Smooth muscle cell (in vitro differentiated cells): Measurements from ENCODE around the gene IRAK3. TPM values are rescaled to one million over a fixed set of nuclear protein-coding genes. Genes with fewer than 3 reads are reported as not detected.
A peak's percentile ranks its signal among the peaks of the same experiment; 100 is the strongest.

Experiments
- DNase-seq: peaks from one replicate; lab custom pipeline; 2025; ENCODE audit not compliant: unreplicated experiment; lab: John Stamatoyannopoulos, UW
- H2AFZ ChIP-seq: fragments of 200-600 bp; sonication (generic); 2 replicates; pipeline ENCODE4 v1.6.0; 2016; ENCODE audit warnings: antibody characterized with exemption, low read depth, mild to moderate bottlenecking
- H3F3A ChIP-seq: fragments of 200-600 bp; sonication (generic); 2 replicates; pipeline ENCODE4 v1.6.0; 2017; ENCODE audit warnings: antibody characterized with exemption, low read depth
- H3K27ac ChIP-seq: fragments of 200-600 bp; sonication (generic); 2 replicates; pipeline ENCODE4 v1.5.1; 2016; ENCODE audit warnings: low read depth, mild to moderate bottlenecking
- H3K27me3 ChIP-seq: fragments of 200-600 bp; sonication (generic); 2 replicates; pipeline ENCODE4 v1.6.1; 2016; ENCODE audit warnings: low read depth, mild to moderate bottlenecking
- H3K36me3 ChIP-seq: fragments of 200-600 bp; sonication (generic); 2 replicates; pipeline ENCODE4 v1.5.1; 2016; ENCODE audit warnings: low read depth
- H3K4me1 ChIP-seq: fragments of 200-600 bp; sonication (generic); 2 replicates; pipeline ENCODE4 v1.5.1; 2016; ENCODE audit warnings: low read depth
- H3K4me2 ChIP-seq: fragments of 200-600 bp; sonication (generic); 2 replicates; pipeline ENCODE4 v1.6.0; 2016; ENCODE audit warnings: mild to moderate bottlenecking
- H3K4me3 ChIP-seq: fragments of 200-600 bp; sonication (generic); 2 replicates; pipeline ENCODE4 v1.5.1; 2016; ENCODE audit warnings: mild to moderate bottlenecking
- H3K79me2 ChIP-seq: fragments of 200-600 bp; sonication (generic); 2 replicates; pipeline ENCODE4 v1.6.0; 2016; ENCODE audit warnings: low read depth, mild to moderate bottlenecking
- H3K9ac ChIP-seq: fragments of 200-600 bp; sonication (generic); 2 replicates; pipeline ENCODE4 v1.6.0; 2016; ENCODE audit warnings: low read depth
- H3K9me3 ChIP-seq: fragments of 200-600 bp; sonication (generic); replicated peaks from 2 replicates; pipeline ENCODE4 v1.5.1; 2016; ENCODE audit warnings: low read depth
- H4K20me1 ChIP-seq: fragments of 200-600 bp; sonication (generic); 2 replicates; pipeline ENCODE4 v1.6.0; 2016; ENCODE audit warnings: low read depth
- CTCF ChIP-seq: fragments of 200-600 bp; sonication (generic); IDR thresholded peaks from 2 replicates; pipeline ENCODE4 v1.5.1; 2017; ENCODE audit warnings: borderline replicate concordance, mild to moderate bottlenecking, antibody characterized with exemption; ENCODE audit not compliant: insufficient read depth, poor library complexity, severe bottlenecking
- WGBS: methylation state at CpG from one replicate; pipeline ENCODE4 v1.1.7; 2016; ENCODE audit warnings: low lambda C conversion rate; 5-methylcytosine and 5-hydroxymethylcytosine counted together
- polyA plus RNA-seq: library from polyadenylated mRNA; unstranded; fragments of >200 nt; fragmentation: Nextera tagmentation; extraction: Ambion mirVana; gene quantifications from 2 replicates; pipeline ENCODE4 v1.2.1, GENCODE V29; 2016
- total RNA-seq: library from RNA; depleted of rRNA; stranded (reverse); fragments of >200 nt; gene quantifications from 2 replicates; pipeline ENCODE4 v1.2.3, GENCODE V29; 2014

The IRAK3 gene
- total and polyA plus RNA-seq, 2 experiments from 2014 or later, result 2.4 to 5.3 TPM

DNA sequence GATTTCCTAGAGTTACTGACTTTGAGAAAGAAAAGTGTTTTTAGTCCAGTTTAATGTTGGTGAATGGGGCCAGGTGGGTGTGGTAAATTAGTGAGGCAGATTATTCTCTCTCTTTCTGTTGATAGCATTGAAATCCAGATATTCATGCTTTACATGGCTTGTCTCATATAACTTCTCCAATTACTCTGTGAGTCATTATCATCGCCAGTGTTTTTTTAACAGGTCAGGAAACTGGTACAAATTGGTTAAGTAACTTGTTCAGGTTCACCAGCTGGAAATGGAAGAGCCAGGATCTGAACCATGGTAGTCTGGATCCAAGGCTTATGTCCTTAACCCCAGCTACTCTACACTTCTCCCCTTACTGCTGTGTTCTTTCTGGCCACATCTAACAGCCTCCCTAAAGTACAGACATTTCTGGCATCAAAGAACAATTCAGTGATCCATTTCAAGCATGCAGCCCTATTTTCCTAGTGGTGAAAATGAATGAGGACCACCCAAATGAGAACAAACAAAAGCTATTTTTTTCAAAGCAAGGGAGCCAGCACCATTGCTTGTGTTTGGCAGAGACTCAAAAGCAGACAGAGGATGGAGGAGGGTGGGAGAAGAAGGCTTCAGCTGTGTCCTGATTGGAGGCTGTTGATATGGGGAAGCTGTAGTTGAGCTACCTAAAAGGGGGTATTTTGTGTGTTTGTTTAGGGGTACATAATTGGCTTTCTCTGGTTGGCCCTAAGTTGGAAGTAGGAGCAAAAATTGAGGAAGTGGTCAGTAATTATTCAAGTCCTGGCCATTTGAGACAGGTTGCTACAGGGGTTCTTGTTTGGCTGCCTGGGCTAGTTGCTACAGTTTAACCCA is 1.7 kb downstream of the IRAK3 start:
- Histone ChIP-seq H2AFZ (no peak overlapping the region), H3F3A (no peaks in the 10 kb centered on the region), H3K4me1 (no peaks in the 10 kb centered on the region), H3K79me2 (no peaks in the 10 kb centered on the region), H3K27ac (no peak overlapping the region), H4K20me1 (no peaks in the 10 kb centered on the region), H3K27me3 (peaks cover 13% of the 10 kb centered on the region), H3K36me3 (no peaks in the 10 kb centered on the region), H3K9ac (no peak overlapping the region), H3K9me3 (no peaks in the 10 kb centered on the region), H3K4me2 (peak overlapping the region; percentile 87), H3K4me3 (peak overlapping the region; percentile 50)
- no peak for DNase-seq
- TF ChIP-seq CTCF, result no peak
- 90% methylated on average over 1 of the region's 1 CpG for WGBS

DNA sequence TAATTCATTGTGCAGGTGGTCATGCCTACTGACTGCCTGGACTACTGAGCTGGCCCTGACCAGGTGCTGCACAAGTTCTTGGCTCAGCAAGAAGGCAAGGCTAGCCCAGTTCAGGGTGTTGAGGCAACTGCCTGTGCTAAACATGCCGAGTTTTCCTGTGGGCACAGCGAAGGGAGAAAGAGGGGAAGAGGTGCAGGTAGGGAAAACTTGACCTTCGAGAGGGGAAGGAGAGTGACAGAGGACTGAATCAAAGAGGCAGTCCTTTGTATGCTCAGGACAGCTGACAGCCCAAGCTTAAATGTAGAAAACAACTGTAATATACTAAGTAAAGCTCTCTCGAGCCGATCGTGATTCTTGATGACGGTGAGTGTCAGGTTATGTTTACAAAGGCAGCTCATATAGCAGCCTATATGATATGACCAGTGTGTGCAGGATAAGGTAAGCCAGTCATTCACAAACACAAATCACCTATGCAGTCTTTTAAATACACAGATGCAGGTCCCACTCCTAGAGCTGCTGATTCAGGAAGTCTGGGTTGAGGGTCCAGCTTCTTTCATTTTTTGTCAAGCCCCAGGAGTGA is 2.6 kb downstream of the IRAK3 start:
- WGBS, result 89% methylated on average over 7 of the region's 7 CpGs
- Histone ChIP-seq H3K9me3 (no peaks in the 10 kb centered on the region), H3F3A (no peaks in the 10 kb centered on the region), H3K4me2 (no peak overlapping the region), H3K79me2 (no peaks in the 10 kb centered on the region), H3K36me3 (no peaks in the 10 kb centered on the region), H3K4me3 (no peak overlapping the region), H3K9ac (no peak overlapping the region), H3K27me3 (peaks cover 13% of the 10 kb centered on the region), H3K27ac (no peak overlapping the region), H2AFZ (no peak overlapping the region), H3K4me1 (no peaks in the 10 kb centered on the region), H4K20me1 (no peaks in the 10 kb centered on the region)
- TF ChIP-seq CTCF, result no peak
- no peak for DNase-seq

DNA sequence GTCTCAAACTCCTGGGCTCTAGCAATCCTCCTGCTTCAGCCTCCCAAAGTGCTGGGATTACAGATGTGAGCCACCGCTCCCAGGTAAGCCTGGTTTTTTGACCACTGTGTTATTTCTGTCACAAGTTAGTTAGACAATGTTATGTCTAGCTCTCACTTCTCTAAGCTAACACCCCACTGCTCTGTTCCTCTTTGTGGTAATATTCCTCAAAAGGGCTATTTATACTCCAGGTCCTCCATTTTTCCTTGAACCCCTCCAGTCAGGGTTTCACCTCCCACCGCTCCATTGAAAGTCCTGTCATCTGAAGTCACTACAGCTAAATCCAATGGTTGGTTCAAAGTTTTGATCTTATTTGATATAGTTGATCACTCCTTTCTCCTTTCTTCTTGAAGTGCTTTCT is 5.1 kb downstream of the IRAK3 start:
- no peaks in the 10 kb centered on the region for H3K9me3 ChIP-seq
- no peak for TF ChIP-seq CTCF
- H4K20me1 ChIP-seq, result no peaks in the 10 kb centered on the region
- H3K27ac ChIP-seq, result no peak overlapping the region
- H3K79me2 ChIP-seq, result no peaks in the 10 kb centered on the region
- H3K4me3 ChIP-seq, result no peak overlapping the region
- DNase-seq, result no peak
- no peaks in the 10 kb centered on the region for H3K27me3 ChIP-seq
- peaks cover 3% of the 10 kb centered on the region for H3F3A ChIP-seq
- H3K9ac ChIP-seq, result no peak overlapping the region
- H2AFZ ChIP-seq, result no peak overlapping the region
- H3K4me2 ChIP-seq, result no peak overlapping the region
- WGBS, result 100% methylated on average over 2 of the region's 2 CpGs
- no peaks in the 10 kb centered on the region for H3K36me3 ChIP-seq
- H3K4me1 ChIP-seq, result no peaks in the 10 kb centered on the region
